ENCODE measurements around the gene DCDC2C. TPM values are rescaled to one million over a fixed set of nuclear protein-coding genes. Genes with fewer than 3 reads are reported as not detected.

The DCDC2C gene
- polyA plus RNA-seq, 1 of the 3 experiments (the other 2 are of a cell fraction) = not detected

DNA sequence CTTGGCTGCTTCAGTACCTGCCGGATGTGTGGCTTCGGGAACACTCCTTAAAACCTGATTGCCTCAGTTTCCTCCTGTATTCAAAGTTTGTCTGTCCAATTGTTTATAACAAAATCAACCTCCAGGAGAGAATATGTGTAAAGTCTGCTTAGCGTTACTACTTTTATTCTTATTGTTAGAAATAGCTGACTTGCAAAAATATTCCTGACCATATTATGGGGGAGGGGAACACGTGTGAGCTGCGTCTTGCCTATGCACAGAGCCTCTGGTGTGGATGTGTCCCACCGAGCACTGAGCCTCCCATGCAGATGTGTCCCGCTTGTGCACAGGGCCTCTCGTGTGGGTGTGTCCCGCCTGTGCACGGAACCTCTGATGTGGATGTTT, 82.5 kb downstream of the DCDC2C start:
- H4K20me1 ChIP-seq (ENCODE audit: insufficient read depth) = no peaks in the 10 kb centered on the region
- no peaks in the 10 kb centered on the region for H3K27me3 ChIP-seq (ENCODE audit: insufficient read depth)
- TF ChIP-seq JUND (IDR thresholded peaks at IDR 0.05) (no peak), TEAD4 (IDR thresholded peaks at IDR 0.05; ENCODE audit: borderline replicate concordance, insufficient read depth) (no peak), RXRA (IDR thresholded peaks at IDR 0.05; ENCODE audit: borderline replicate concordance, low read depth) (no peak), RAD21 (IDR thresholded peaks at IDR 0.05; ENCODE audit: low read length) (no peak), FOXM1 (IDR thresholded peaks at IDR 0.05; ENCODE audit: low read depth) (no peak)
- TF ChIP-seq, protein P1, sequence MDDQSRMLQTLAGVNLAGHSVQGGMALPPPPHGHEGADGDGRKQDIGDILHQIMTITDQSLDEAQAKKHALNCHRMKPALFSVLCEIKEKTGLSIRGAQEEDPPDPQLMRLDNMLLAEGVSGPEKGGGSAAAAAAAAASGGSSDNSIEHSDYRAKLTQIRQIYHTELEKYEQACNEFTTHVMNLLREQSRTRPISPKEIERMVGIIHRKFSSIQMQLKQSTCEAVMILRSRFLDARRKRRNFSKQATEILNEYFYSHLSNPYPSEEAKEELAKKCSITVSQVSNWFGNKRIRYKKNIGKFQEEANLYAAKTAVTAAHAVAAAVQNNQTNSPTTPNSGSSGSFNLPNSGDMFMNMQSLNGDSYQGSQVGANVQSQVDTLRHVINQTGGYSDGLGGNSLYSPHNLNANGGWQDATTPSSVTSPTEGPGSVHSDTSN (IDR thresholded peaks at IDR 0.05) = no peak
- DNase-seq = no peak
- no peaks in the 10 kb centered on the region for H3K36me3 ChIP-seq (replicated peaks in 1 of 2; ENCODE audit: control insufficient read depth in 1 of 2, insufficient read depth in 2 of 2, low read length in 1 of 2)
- CTCF ChIA-PET = interaction anchor here (1.3 to 13.8 kb wide), 4 partner anchors 19 to 94 kb away, joined by 3 to 218 read pairs (median 10); no protein-coding TSS in a partner anchor
- H3K4me3 ChIP-seq (ENCODE audit: low read depth in 2 of 2, low read length in 1 of 2) = no peak overlapping the region
- no peak overlapping the region for H3K9ac ChIP-seq
- 67% methylated on average over 10 of the region's 10 CpGs for WGBS (ENCODE audit: low lambda C conversion rate)
- no peak overlapping the region for H3K27ac ChIP-seq (ENCODE audit: low read depth in 2 of 2, low read length in 1 of 2)
- peaks cover 4% of the 10 kb centered on the region; the same call in 1 of the 2 replicates for H3K9me2 ChIP-seq
- H3K79me2 ChIP-seq (ENCODE audit: insufficient read depth) = no peaks in the 10 kb centered on the region
- peaks cover 3% of the 10 kb centered on the region; the same call in 1 of the 2 replicates for H3K9me3 ChIP-seq
- H3F3A ChIP-seq (replicated peaks; ENCODE audit: insufficient read depth) = no peaks in the 10 kb centered on the region
- H3K4me2 ChIP-seq = no peak overlapping the region
- POLR2A ChIA-PET = no interaction called here
- H3K4me1 ChIP-seq (ENCODE audit: control insufficient read depth in 1 of 2, insufficient read depth in 2 of 2, low read depth in 1 of 2, low read length in 1 of 2) = no peaks in the 10 kb centered on the region
- no peak overlapping the region for H2AFZ ChIP-seq (ENCODE audit: low read depth)

DNA sequence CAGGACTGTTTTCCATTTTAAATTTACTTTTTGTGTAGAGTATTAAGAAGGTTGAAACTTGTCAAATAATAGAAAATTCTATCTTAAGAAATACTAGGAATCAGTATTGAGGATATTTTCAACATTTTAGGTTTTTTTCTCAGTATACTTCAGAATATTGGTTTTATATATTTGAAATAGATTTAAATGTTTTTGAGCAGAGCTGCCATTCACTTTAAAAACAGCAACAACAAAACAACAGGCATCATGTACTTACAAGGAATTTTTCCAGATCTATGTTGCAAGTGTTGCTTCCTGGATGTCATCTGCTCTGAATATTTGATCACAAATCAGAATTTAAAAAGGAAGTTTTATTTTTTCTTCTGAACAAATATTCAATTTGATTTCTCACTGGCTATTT, 84.4 kb downstream of the DCDC2C start:
- no peak overlapping the region for H3K27ac ChIP-seq (ENCODE audit: low read depth in 2 of 2, low read length in 1 of 2)
- H3K9ac ChIP-seq = no peak overlapping the region
- H2AFZ ChIP-seq (ENCODE audit: low read depth) = no peak overlapping the region
- POLR2A ChIA-PET = no interaction called here
- H3F3A ChIP-seq (replicated peaks; ENCODE audit: insufficient read depth) = no peaks in the 10 kb centered on the region
- H3K9me3 ChIP-seq = peaks cover 3% of the 10 kb centered on the region; the same call in 1 of the 2 replicates
- H3K79me2 ChIP-seq (ENCODE audit: insufficient read depth) = no peaks in the 10 kb centered on the region
- TF ChIP-seq, protein P1 (IDR thresholded peaks at IDR 0.05) = no peak
- TF ChIP-seq, protein P2, sequence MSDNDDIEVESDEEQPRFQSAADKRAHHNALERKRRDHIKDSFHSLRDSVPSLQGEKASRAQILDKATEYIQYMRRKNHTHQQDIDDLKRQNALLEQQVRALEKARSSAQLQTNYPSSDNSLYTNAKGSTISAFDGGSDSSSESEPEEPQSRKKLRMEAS (IDR thresholded peaks at IDR 0.05; ENCODE audit: low read depth) = no peak
- TF ChIP-seq GATA2 (CRISPR knock-in tag; IDR thresholded peaks at IDR 0.05) = no peak
- H3K4me3 ChIP-seq (ENCODE audit: low read depth in 2 of 2, low read length in 1 of 2) = no peak overlapping the region
- H3K36me3 ChIP-seq (replicated peaks in 1 of 2; ENCODE audit: control insufficient read depth in 1 of 2, insufficient read depth in 2 of 2, low read length in 1 of 2) = no peaks in the 10 kb centered on the region
- no peaks in the 10 kb centered on the region for H3K27me3 ChIP-seq (ENCODE audit: insufficient read depth)
- no peaks in the 10 kb centered on the region for H4K20me1 ChIP-seq (ENCODE audit: insufficient read depth)
- H3K9me2 ChIP-seq = peaks cover 4% of the 10 kb centered on the region; the same call in 1 of the 2 replicates
- no peak for DNase-seq
- no peak overlapping the region for H3K4me2 ChIP-seq
- CTCF ChIA-PET = interaction anchor here (0.7 kb wide), 1 partner anchor 332 kb away, joined by 3 read pairs; no protein-coding TSS in a partner anchor
- no peaks in the 10 kb centered on the region for H3K4me1 ChIP-seq (ENCODE audit: control insufficient read depth in 1 of 2, insufficient read depth in 2 of 2, low read depth in 1 of 2, low read length in 1 of 2)

DNA sequence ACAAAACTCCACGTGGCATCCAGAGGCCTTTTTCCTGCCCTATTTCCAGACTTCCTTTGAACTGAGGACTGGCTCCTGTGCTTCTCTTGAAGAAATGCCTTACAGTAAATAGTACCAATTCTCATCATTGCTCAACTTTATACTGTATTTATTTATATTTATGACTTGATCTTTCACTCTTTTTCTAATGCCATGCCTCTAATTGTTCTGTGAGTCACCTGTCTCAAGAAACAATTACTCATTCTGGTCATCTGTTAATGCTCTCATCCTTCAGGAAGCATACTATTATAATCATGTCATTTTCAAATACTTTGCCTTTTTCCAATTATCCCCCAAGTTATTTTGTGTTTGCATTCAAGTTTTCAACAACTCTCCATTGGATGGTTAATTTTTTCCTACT, 85.9 kb downstream of the DCDC2C start:
- no peak for DNase-seq
- Histone ChIP-seq H3K4me1 (ENCODE audit: control insufficient read depth in 1 of 2, insufficient read depth in 2 of 2, low read depth in 1 of 2, low read length in 1 of 2) (no peaks in the 10 kb centered on the region), H3K4me3 (ENCODE audit: low read depth in 2 of 2, low read length in 1 of 2) (no peak overlapping the region), H3K79me2 (ENCODE audit: insufficient read depth) (no peaks in the 10 kb centered on the region), H3K36me3 (replicated peaks in 1 of 2; ENCODE audit: control insufficient read depth in 1 of 2, insufficient read depth in 2 of 2, low read length in 1 of 2) (no peaks in the 10 kb centered on the region), H2AFZ (ENCODE audit: low read depth) (no peak overlapping the region), H3K27me3 (ENCODE audit: insufficient read depth) (no peaks in the 10 kb centered on the region), H3F3A (replicated peaks; ENCODE audit: insufficient read depth) (no peaks in the 10 kb centered on the region), H4K20me1 (ENCODE audit: insufficient read depth) (no peaks in the 10 kb centered on the region), H3K9me3 (no peaks in the 10 kb centered on the region), H3K9ac (no peak overlapping the region), H3K9me2 (no peaks in the 10 kb centered on the region), H3K27ac (ENCODE audit: low read depth in 2 of 2, low read length in 1 of 2) (no peak overlapping the region), H3K4me2 (no peak overlapping the region)
- ChIA-PET POLR2A (no interaction called here), CTCF (no interaction called here)
- TF ChIP-seq POLR2AphosphoS5 (IDR thresholded peaks at IDR 0.05; ENCODE audit: low read depth, low read length) = no peak
- WGBS (ENCODE audit: low lambda C conversion rate) = 5% methylated on average over 1 of the region's 1 CpG
